GM18517 (cell line): ENCODE results near the gene DPYD.
A peak's percentile ranks its signal among the peaks of the same experiment; 100 is the strongest.

Source experiments
- ATAC-seq: cut with Tn5 transposase; IDR thresholded peaks from one replicate; pipeline ENCODE4 v1.9.1; 2021; ENCODE audit warnings: mild to moderate bottlenecking, moderate library complexity; ENCODE audit not compliant: unreplicated experiment

The DPYD gene

DNA sequence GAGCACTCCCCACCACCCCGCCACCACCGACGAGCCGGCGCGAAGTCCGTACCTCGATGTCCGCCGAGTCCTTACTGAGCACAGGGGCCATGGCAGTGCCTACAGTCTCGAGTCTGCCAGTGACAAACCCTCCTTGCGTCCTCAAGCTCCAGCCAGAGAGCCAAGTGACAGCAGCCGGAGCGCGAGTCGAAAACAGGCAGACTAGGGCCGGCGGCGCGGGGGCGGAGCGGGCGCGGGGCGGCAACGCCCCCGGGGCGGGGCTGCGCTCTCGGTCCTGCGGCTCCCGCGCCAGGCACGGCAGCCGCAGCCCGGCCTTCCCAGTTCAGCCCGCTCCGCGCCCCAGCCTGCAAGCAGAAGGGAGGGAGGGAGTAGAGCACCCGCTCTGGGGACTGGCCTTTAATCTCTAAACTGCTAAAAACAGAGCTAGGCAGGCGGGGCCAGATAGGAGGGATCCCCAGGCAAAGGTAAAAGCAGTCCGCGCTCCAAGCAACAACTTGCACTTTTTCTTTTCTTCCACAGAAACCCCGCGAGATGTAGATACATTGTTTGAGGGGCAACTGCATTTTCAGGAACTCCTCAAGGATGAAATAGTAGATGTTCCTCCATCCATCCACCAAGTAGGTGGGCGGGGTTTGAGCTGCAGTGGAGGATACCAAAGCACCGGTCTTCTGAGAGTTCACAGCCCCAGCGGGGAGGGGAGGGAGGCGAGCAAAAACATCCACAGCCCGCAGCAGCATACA is at the start of gene DPYD:
Gene DPYD (minus strand): TSS at position 203 of the 740 bp plus-strand sequence. CDS start 112 bp downstream, at position 91.
- ATAC-seq: peak; percentile 85

GRCh38 chr1:97960470-97960869 is 39.6 kb upstream of the DPYD start:
- ATAC-seq: no peak

DNA sequence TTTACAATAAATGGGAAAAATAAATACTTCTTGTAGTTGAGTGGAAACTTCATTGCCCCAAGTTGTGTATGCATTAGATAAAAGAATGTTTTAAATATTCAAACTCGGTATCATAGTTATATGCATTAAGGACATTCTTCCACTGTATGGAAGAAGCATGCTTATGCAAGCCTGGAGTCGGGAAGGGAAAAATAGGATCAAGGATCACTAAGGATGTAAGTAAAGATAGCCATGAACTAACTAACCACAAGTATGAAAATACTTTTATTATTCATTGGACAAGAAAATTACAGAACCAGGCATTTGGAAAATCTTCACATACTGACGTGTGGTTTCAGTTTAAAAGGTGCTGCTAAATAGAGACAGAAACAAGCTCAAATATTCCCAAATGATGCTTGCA is 26.9 kb upstream of the DPYD start:
- no peak for ATAC-seq

DNA sequence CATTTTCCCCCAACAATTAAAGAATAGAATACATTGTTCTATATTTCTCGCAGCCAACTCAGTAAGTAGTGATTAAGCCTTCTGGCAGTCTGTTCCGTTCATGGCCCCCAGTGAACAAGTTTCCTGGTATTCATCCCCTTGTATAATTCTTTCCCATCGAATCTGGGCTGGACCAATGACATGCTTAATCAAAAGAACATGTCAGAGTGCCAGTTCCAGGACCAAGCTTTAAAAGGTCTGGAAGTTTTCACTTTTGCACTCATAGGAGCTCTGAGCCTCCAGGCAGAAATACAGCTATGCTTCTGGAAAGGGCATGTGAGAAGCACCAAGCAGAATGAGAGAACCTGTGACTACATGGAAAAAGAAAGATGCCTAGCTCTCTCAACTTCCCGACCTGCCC is 22.5 kb upstream of the DPYD start:
- ATAC-seq: no peak

DNA sequence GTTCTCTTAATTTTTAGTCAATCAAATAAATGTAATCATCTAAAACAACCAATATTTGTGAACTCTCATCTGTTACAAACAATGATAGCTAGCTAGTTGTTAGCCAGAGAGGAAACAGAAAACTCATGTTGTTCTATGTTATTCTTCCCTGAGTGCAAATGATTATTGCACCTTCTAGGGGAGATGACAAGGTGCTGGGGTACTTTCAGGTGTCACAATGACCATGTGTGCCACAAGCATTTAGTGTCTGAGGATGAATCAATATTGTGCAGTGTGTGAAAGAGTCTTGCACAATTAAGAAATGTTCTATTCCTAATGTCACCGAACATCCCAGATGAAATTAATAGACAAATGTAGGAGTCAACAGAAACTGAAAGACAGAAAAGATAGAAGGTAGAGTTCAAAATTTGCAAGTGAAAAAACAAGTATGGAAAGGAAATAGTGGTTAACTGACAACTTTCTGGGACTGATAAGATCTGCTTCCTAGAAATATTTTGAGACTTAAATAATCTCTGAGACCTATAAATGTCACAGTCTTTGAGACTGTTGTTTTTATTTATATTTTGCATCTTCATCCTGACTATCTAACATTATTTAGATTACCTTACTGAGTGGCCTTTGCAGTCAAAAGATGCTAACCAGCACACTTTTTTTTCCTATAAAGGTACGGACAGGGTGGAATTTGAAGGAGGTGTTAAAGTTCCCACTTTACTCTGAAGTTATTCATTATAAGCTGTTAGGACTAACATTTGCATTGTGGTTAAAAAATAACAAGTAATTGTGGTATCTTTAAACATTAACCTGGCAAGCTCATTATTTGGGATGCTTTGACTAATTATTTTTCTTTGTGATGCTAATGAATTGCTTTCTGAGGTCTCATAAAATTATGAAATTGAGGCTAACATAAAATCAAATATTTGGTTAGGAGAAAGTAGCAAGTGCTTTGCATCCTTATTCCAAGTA is 21.6 kb upstream of the DPYD start:
- ATAC-seq: no peak

DNA sequence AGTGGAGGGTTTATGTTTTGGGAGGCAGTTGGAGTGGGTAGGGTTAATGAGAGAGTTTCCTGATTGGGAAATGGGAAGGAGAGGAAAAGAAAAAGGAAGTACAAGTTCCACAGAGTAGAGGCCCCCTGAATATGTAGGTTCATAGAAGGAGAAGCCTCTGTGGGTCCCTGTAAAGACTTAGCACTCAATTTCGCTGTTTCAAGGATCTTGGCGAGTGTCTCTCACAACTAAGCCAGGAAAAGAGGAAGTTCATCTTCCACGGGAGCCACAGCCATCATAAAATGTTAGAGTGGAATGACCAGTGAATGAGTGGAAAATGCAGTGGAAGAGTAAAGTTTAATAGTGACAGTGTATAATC is 17.4 kb upstream of the DPYD start:
- ATAC-seq: no peak

DNA sequence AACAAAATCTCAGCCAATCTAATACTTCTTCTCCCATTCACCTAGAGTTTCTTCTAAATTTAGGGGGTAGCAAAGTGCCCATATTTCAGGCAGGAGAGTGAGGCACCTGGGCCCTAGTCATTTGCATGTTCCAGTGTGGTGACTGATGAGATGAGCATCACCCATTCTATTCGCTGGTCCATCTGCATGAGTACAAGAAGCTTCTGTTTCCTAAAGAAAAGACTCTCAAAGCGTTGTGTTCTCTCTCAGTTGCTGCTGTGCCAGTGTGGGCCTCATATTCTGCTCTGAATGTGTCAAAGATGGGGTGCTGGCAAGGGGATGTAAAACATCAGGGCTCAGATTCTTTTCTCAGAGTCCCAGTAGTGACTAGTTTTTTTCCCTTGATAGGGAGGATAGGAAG is 16.1 kb upstream of the DPYD start:
- no peak for ATAC-seq

- ATAC-seq: no peak
Observed at GRCh38 chr1:97934491-97934890, 13.7 kb upstream of the DPYD start.

DNA sequence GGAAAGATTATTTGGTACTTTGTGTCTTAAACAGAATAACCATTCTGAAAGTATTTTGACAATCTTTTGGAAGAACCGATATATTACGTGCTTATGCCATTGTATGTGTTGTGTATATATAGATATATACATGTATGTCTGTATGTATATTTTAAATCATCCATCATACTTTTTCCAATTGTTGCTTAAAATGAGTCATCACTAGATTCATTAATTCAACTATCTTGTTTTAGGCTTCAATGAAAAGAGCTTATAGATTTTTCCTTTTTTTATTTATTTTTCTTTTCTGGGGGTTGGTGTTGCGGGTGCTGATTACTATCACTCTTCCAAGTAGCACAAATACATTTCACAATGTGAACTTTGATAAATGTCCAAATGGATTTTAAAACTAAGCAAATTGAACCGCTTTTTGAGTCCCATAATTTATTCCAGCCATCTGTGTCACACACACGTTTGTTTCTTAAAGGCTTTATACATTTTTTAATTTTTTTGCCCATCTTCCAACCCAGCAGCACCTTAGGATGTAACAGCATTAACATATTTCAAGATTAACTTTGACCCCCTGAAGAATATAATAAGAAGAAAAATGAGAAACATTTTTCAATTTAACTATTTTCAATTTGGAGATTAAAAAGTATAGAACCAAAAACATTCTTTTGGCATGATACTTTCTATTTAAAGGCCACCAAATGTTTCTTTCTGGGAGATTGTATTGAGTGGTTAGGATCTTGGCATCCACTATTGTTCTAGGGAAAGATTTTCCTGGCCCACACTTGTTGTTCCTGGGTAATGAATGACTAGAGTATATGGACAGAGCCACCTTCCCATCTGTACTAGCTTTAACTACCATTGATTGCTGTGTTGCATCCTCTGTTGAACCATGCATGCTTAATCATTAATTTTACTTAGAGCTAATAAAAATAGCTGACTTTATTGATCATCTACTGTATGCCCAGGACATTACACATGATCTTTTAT is 9.3 kb upstream of the DPYD start:
- no peak for ATAC-seq

- no peak for ATAC-seq
Observed at GRCh38 chr1:97926017-97926708, 5.3 kb upstream of the DPYD start.

DNA sequence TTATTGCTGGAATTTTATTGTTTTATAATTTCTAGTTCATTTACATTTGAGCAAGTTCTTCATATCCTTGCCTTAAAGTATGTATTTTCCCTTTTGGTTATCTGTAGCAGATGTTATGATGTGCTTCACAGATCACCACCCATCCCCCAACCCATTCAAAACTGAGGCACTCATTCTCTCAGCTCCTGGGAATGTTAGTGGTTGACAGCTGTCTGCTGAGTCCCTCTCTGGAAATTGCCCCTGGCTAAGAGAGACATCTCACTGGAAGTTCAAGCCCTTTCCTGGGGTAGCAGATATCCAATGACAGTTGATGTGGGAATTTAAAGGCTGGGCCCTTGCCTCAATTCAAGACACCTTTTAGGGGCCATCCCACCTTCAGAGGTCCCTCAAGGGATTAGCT is 4.3 kb upstream of the DPYD start:
- ATAC-seq: no peak

DNA sequence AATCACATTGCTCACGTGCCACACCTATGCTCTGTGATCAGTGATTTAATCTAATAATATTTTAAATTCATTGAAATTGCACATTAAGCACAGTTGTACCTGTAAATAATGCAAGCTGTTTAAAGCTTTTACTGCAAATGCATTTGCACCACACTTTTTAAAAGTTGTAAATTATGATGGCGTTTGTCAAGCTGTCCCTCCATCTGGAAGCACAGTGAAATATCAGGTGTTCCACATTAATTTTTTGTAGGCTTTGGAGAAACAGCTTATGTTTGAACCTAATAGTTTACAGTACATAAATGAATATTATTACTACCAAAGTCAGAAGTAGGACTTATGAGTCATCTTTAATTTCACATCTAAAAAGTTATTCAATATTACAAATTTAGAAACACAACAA is 3.0 kb upstream of the DPYD start:
- no peak for ATAC-seq

GRCh38 chr1:97920276-97920831 is 480 bp downstream of the DPYD start:
- peak; percentile 31 for ATAC-seq

GRCh38 chr1:97919585-97920261 is 1.1 kb downstream of the DPYD start:
- no peak for ATAC-seq

DNA sequence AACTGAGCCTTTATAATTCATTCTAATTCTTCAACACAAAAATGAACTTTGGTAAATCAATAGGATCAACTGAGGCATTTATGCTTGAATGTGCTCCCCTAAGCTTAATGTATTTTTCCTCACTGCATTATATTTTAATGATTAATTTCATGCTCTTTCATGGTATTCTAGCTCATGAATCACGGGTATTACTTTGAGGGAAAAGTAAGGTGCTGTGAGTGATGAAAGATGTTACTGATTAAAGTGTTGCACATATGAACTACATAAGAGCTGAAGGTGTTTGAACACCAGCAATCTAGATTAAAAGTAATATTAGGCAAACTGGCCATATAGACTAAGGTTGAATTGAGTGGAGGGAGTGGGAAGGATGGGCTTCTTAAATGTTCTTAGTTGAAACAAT is 1.9 kb downstream of the DPYD start:
- no peak for ATAC-seq

GRCh38 chr1:97913506-97914139 is 7.2 kb downstream of the DPYD start:
- no peak for ATAC-seq

DNA sequence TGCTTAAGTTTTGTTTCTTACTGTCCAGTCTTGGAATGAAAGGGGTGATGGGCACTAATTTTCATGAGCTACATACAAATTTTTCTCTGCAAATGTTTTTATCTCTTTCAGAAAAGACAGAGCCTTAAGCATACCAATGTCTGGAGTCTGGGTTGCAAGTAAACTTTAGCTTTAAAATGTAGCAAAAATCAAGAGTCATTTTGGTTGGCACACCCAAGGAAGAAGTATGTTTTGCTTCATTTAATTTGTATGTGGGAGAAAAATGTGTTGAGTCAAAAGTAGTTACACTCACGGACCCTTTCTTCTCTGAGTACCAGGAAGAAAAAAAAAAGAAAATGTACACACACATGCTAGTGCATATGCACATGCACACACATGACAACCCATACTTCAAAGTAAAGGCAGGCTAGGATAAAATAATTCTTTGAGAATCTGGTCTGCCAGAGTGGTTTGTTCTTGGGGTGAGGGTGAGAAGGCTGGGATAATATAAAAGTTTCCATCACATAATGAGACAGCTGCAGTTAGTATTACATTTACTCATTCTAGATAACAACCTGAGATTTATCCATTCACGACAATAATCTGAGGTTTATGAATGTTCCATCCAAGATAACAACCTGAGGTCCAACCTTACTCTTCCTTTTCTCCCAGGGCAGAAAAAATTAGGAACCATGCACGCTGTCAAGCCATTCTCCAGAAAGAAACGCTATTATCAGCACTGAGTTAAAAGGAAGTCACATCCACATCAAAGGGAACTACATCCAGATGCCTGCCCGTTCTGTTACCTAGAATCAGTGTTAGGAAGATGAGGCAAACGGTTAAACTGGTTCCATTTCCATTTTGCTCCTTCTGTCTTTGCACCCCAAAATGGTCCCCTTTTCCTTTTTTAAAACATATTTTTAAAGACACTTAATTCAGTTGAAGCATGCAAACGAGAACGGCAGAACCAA is 9.3 kb downstream of the DPYD start:
- ATAC-seq: no peak

DNA sequence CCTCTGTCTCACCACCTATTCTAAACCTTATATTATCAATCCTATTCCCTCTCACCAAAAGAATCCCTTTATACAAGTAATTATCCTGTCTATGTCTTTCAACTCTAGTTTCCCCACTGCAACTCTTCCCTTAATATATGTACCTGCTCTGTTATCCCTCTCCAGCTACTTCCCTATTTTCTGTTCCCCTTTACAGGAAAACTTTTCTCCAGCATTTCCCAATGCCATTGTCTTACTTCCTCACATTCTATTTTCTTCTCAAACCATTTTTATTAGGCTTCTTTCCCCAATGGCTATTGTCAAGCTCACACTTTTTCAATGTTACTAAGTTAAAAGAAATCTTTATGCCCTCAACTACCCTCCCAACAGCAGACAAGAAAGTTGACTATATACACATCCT is 11.6 kb downstream of the DPYD start:
- ATAC-seq: no peak
